ENCODE measurements around the gene CATSPER3.
A peak's percentile ranks its signal among the peaks of the same experiment; 100 is the strongest.

Gene CATSPER3

DNA sequence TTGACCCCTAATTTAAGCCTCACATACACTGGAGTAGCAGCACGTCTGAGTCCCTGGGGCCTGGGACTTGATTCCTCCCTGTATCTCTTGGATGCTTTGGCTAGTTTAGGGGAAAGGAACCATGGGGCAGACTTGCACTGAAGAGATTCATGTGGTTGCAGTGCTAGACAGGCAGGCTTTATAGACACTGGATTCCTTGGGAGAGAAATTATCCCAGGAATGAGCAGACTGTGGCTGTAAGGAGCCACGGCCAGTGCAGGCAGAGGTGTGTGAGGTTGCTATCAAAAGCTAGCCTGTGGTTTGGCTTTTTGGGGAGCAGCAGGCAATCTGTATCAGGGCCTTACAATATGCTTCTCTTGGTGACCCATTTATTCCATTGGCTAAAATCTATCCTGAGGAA lies 86.8 kb downstream of the CATSPER3 start:
- TF ChIP-seq, protein P1, sequence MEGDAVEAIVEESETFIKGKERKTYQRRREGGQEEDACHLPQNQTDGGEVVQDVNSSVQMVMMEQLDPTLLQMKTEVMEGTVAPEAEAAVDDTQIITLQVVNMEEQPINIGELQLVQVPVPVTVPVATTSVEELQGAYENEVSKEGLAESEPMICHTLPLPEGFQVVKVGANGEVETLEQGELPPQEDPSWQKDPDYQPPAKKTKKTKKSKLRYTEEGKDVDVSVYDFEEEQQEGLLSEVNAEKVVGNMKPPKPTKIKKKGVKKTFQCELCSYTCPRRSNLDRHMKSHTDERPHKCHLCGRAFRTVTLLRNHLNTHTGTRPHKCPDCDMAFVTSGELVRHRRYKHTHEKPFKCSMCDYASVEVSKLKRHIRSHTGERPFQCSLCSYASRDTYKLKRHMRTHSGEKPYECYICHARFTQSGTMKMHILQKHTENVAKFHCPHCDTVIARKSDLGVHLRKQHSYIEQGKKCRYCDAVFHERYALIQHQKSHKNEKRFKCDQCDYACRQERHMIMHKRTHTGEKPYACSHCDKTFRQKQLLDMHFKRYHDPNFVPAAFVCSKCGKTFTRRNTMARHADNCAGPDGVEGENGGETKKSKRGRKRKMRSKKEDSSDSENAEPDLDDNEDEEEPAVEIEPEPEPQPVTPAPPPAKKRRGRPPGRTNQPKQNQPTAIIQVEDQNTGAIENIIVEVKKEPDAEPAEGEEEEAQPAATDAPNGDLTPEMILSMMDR (IDR thresholded peaks at IDR 0.05; ENCODE audit: control insufficient read depth, extremely low read depth, insufficient read depth) = no peak
- H3K4me3 ChIP-seq (ENCODE audit: low read depth, low read length) = no peak overlapping the region
- no peak for DNase-seq (ENCODE audit: low read depth)

DNA sequence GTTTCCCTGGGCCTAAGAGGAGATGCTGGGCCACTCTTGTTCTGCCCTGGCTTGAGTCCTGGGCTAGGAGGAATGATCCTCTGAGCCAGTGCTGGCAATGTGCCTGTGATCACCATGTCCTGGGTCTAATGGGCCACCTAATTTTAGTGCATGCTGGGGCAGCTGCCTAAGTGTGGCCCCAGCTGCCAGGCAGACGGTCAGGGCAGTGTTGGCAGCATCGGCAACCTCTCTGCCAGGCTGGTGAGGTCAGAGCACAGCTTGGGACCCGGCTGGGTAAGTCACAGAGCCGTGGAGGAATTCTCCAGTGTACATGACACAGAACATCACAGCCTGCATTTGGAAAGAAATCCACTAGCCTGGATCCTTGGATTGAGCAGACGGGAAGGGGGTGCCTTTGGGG lies 87.7 kb downstream of the CATSPER3 start:
- DNase-seq (ENCODE audit: low read depth) = no peak
- TF ChIP-seq, protein P1 (IDR thresholded peaks at IDR 0.05; ENCODE audit: control insufficient read depth, extremely low read depth, insufficient read depth) = no peak
- no peak overlapping the region for H3K4me3 ChIP-seq (ENCODE audit: low read depth, low read length)

DNA sequence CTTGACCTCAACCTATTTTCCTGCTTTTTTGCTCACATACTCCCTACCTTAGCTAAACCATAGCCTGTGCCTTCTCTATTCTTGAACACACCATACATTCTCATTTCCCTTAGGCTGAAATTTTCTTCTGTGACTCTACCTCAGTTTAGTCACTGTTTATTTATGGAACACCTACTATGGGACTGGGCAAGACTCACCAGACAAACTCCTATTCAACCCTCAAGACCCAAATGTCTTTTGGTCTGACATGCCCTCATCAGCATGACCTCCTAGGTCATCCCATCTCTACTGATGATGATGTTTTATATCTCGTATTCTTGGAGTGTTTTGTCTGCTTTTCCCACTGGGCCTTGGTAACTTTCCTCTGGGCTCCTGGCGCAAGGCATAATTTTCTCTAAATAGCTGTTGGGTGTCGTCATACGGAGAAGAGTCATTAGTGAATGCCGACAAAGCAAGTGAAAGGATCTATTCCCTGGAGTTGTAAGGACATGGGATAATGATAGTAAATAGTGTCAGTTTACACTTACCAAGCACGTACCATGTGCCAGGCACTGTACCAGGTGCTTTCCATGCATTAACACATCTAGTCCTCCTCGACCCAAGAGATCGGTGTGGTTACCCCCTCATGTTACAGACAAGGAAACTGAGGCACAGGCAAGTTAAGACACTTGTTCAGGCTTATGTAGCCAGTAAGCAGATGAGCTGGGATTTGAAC lies 88.8 kb downstream of the CATSPER3 start:
- DNase-seq (ENCODE audit: low read depth) = no peak
- TF ChIP-seq, protein P1 (IDR thresholded peaks at IDR 0.05; ENCODE audit: control insufficient read depth, extremely low read depth, insufficient read depth) = no peak

DNA sequence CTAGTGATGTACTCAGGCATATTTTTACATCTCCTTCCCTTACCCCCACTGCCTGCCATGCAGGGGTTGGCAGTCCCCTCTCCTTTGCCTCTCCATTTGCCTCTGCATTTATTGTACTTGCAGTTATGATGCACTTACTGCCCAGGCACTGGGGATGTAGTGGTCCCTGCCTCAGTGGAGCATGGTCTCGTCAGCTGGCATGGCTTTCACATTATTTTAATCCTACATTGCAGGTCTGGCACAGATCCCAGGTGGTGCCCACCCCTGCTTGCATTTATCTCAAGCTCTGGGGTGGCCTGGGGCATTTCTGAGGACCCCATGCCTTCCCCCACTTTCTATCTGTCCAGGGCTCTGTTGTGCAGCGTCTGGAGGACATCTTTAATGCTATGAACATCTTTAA lies 89.5 kb downstream of the CATSPER3 start:
- TF ChIP-seq, protein P1 (IDR thresholded peaks at IDR 0.05; ENCODE audit: control insufficient read depth, extremely low read depth, insufficient read depth) = no peak

More for the DNA sequence above, 88.8 kb downstream of the CATSPER3 start:
- H3K4me3 ChIP-seq (ENCODE audit: low read depth, low read length) = no peak overlapping the region

DNA sequence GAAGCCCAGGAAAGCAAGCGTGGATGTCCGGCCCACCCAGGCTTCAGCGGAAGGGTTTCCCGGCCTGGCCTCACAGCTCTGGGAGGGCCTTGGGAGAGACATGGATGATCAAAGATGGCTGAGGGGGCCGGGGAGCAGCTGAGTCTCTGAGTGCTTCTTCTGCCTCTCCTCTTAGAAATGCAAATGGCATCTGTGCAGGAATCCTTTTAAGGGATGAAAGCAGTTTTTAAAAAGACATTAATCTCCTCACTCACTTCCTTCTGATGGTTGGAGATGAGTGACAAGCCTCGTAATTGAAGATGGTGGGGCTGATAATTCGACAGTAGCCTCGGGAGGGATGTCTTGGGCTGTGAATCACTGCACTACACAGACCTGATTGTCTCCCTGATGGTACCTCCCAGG lies 90.6 kb downstream of the CATSPER3 start:
- H3K4me3 ChIP-seq (ENCODE audit: low read depth, low read length) = no peak overlapping the region
- DNase-seq (ENCODE audit: low read depth) = no peak
- TF ChIP-seq, protein P1 (IDR thresholded peaks at IDR 0.05; ENCODE audit: control insufficient read depth, extremely low read depth, insufficient read depth) = no peak

More for the DNA sequence above, 89.5 kb downstream of the CATSPER3 start:
- no peak overlapping the region for H3K4me3 ChIP-seq (ENCODE audit: low read depth, low read length)
- no peak for DNase-seq (ENCODE audit: low read depth)

DNA sequence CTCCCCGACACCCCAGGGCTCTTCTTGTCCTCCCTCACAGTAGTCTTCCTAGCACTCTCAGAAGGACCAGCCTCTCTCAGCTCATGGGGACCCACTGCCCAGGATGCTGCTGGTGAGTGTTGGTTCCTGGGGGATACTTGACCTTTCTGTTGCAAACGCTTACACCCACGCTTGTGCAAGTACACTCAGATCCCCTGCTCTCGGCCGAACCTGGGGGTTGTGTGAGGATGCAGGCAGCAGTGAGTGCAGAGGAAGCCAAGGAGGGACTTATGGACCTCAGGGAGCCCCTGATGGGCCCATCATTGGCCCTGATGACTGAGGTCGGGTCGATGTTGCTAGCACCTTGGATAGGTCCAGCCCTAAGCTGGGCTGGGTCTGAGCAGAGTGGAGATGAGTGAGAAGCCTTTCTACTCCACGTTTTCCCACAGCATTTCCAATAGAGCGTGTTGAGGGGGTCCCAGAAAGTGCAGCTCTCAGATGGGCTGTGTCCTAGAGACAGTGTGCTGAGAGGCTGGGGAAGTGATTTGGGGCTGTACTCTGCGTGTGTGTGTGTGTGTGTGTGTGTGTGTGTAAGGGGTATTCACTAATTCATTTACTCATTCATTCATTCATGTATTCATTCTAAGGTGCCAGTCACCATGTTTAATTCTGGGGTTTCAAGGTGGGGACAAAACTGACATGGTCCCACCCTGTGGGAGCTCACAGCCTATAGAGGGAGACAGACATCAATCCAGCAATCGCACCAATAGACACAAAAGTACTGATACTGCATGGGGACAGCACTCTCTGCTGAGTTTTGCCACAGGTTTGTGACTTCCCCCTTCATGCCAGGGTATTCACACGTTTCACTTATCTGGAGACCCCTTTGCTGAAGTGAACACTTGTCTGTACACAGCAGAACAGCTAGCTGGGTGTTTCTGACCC lies 91.6 kb downstream of the CATSPER3 start:
- H3K4me3 ChIP-seq (ENCODE audit: low read depth, low read length) = no peak overlapping the region
- TF ChIP-seq, protein P1 (IDR thresholded peaks at IDR 0.05; ENCODE audit: control insufficient read depth, extremely low read depth, insufficient read depth) = 0 out of 2 replicates have a peak, but pooled peaks have one; percentile 5
- DNase-seq (ENCODE audit: low read depth) = no peak
